GM19395 (cell line): ENCODE results near the gene TRMT5.
A peak's percentile ranks its signal among the peaks of the same experiment; 100 is the strongest.

ENCODE experiments used
- ATAC-seq: cut with Tn5 transposase; IDR thresholded peaks from one replicate; pipeline ENCODE4 v1.9.1; 2021; ENCODE audit warnings: mild to moderate bottlenecking, moderate library complexity; ENCODE audit not compliant: unreplicated experiment

TRMT5 gene

GRCh38 chr14:60964904-60965303, 16.0 kb downstream of the TRMT5 start:
- no peak for ATAC-seq

GRCh38 chr14:60963761-60964160, 17.1 kb downstream of the TRMT5 start:
- ATAC-seq = no peak

GRCh38 chr14:60958146-60958545, 22.7 kb downstream of the TRMT5 start:
- no peak for ATAC-seq

GRCh38 chr14:60956632-60957031, 24.2 kb downstream of the TRMT5 start:
- no peak for ATAC-seq

- no peak for ATAC-seq
These were observed 24.7 kb downstream of the TRMT5 start for GRCh38 chr14:60956202-60956601.

GRCh38 chr14:60951776-60952435, 29.0 kb downstream of the TRMT5 start:
- no peak for ATAC-seq

- ATAC-seq = no peak
These were observed 34.1 kb downstream of the TRMT5 start for GRCh38 chr14:60946773-60947172.

GRCh38 chr14:60945984-60946383, 34.9 kb downstream of the TRMT5 start:
- no peak for ATAC-seq

GRCh38 chr14:60944204-60944603, 36.7 kb downstream of the TRMT5 start:
- ATAC-seq = no peak

GRCh38 chr14:60943637-60944032, 37.2 kb downstream of the TRMT5 start:
- ATAC-seq = no peak

- no peak for ATAC-seq
These were observed 45.6 kb downstream of the TRMT5 start for GRCh38 chr14:60935319-60935718.

- no peak for ATAC-seq
These were observed 46.8 kb downstream of the TRMT5 start for GRCh38 chr14:60933920-60934655.

GRCh38 chr14:60931218-60931617, 49.7 kb downstream of the TRMT5 start:
- no peak for ATAC-seq

- peak; percentile 97 for ATAC-seq
These were observed 54.9 kb downstream of the TRMT5 start for GRCh38 chr14:60926002-60926401.

GRCh38 chr14:60925286-60925685, 55.6 kb downstream of the TRMT5 start:
- ATAC-seq = no peak

- ATAC-seq = no peak
These were observed 58.8 kb downstream of the TRMT5 start for GRCh38 chr14:60922050-60922449.
